HG02678 (cell line): Measurements from ENCODE around the gene DYNLT1.
A peak's percentile ranks its signal among the peaks of the same experiment; 100 is the strongest.
"Not testable (repeated sequence)": the region's sequence is repeated elsewhere in the genome, so short reads cannot be mapped to it uniquely, and the experiment has no call there.

Experiments used
- ATAC-seq: cut with Tn5 transposase; IDR thresholded peaks from one replicate; pipeline ENCODE4 v1.9.1; 2021; ENCODE audit warnings: mild to moderate bottlenecking, moderate library complexity; ENCODE audit not compliant: unreplicated experiment

DYNLT1 gene

DNA sequence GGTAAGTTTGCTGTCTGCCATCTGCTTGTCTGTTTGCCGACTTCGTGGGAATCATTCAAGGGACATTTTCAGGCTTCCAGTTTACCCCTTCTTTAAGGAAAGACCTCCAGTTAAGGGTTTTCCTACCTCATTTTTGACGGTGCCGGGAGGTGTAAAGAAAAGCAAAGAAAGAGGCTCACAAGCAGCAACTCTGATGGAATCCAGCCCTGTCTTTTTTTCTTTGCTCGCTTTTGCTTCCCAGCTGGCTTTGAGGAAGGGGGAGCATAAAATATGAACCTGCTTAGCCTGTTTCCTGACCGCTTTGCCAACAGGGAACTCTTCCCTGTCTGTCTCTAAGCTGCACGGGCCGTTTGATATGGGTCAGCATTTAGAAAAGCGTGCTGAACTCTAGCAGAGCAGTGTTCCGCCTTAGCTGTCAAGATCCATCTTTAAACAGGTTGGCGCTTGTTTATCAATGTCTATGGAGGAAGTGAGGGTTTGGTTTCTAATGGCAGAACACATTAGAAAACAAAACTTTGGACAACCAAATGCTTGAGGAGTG lies 19.2 kb upstream of the DYNLT1 start:
- ATAC-seq, result no peak

GRCh38 chr6:158662954-158663624 lies 18.5 kb upstream of the DYNLT1 start:
- no peak for ATAC-seq

- no peak for ATAC-seq
Measured at GRCh38 chr6:158662607-158662953, 18.0 kb upstream of the DYNLT1 start.

GRCh38 chr6:158661156-158661685 lies 16.7 kb upstream of the DYNLT1 start:
- no peak for ATAC-seq

DNA sequence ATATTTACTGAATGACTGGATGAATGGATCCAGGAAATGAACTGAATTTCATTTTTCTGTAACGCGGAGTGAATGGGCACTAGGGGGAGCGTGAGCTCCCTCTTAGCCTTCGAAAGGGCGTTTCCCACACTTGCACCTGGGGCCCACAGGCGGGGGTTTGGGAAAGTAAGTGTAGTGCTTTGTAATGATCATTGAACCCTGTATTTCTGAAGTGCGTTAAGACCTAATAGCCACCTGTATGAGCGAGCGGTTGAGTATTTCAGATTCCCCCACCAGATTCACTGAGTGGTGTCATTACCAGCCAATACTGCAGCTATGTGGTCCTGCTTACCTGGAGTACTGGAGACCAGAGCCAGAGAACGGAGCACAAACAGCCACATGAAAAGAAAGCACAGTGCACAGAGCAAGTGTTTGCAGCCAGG lies 15.8 kb upstream of the DYNLT1 start:
- ATAC-seq, result peak; percentile 72

DNA sequence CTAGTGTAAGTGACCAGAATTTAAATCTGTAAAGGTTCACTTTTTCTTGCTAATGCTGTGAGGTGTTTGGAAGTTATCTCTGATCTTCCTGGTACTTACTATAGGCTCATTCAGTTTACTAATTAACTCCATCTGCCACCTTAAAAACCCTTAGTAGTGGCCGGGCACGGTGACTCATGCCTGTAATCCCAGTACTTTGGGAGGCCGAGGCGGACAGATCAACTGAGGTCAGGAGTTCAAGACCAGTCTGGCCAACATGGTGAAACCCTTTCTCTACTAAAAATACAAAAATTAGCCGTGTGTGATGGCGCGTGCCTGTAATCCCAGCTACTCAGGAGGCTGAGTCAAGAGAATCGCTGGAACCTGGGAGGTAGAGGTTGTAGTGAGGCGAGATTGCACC lies 12.4 kb upstream of the DYNLT1 start:
- ATAC-seq, result not testable (repeated sequence)

GRCh38 chr6:158655569-158656450 lies 11.3 kb upstream of the DYNLT1 start:
- no peak for ATAC-seq

DNA sequence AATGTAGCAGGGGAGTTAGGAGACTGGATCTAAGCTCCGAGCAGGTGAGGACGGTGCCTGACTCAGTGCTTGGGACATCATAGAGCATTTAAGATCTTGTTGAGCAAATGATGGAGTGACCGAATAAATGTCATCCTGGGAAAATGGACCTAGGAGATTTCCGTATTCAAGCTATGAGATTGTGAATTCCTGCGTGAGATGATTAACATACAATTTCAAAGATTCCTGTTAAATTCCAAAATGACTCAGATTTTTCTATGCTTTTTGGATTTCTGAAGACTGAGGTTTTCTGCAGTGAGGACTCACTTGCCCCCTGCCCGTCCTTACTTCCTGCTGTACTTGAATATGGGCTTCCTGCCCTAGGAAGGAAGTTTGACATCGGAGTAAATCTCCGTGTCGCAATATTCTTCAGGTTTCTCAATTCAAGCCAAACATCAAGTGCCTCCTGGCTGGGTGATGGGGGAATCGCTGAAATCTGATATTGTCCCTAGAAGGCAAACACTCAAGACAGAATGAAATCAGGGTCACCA lies 10.5 kb upstream of the DYNLT1 start:
- ATAC-seq, result no peak

- no peak for ATAC-seq
Measured at GRCh38 chr6:158654498-158654897, 10.0 kb upstream of the DYNLT1 start.

- ATAC-seq, result peak; percentile 61
Measured at GRCh38 chr6:158653577-158654354, 9.2 kb upstream of the DYNLT1 start.

DNA sequence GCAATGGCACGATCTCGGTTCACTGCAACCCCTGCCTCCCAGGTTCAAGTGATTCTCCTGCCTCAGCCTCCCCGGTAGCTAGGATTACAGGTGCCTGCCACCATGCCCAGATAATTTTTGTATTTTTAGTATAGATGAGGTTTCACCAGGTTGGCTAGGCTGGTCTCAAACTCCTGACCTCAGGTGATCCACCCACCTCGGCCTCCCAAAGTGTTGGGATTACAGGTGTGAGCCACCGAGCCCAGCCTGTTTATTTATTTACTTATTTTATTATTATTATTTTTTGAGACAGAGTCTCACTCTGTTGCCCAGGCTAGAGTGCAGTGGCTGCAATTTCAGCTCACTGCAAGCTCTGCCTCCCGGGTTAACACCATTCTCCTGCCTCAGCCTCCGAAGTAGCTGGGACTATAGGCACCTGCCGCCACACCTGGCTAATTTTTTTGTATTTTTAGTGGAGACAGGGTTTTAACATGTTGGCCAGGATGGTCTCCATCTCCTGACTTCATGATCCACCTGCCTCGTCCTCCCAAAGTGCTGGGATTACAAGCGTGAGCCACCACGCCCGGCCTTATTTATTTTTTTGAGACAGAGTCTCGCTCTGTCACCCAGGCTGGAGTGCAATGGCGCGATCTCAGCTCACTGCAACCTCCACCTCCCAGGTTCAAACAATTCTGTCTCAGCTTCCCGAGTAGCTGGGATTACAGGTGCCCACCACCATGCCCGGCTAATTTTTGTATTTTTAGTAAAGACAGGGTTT lies 7.6 kb upstream of the DYNLT1 start:
- not testable (repeated sequence) for ATAC-seq

GRCh38 chr6:158649289-158650143 lies 5.0 kb upstream of the DYNLT1 start, which contains the start of gene SYTL3:
SYTL3 (plus strand) TSS chr6:158650054; CDS start chr6:158663269, 13,215 bp downstream.
- ATAC-seq, result peak; percentile 42

DNA sequence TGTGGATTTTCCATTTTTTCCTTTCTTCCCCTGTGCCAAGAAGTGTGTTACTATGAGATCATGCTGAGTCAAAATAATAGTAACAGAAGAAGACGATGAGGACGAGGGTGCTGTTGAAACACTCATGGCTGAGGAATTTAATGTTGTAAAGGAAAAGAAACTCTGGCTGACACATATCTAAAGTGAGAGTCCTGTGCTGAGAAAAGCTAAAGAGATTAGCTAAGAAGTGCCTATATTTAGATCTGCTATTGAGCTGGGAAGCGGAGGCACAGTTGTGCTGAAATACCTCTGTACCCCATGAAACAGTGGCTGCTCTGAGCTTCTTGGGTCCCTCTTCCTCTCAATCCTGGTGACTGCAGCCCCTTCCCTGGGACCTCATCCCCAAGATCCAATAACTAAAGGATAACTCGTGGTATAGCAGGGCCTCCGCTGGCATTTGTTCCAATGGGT lies 4.2 kb upstream of the DYNLT1 start:
- ATAC-seq, result peak; percentile 20

DNA sequence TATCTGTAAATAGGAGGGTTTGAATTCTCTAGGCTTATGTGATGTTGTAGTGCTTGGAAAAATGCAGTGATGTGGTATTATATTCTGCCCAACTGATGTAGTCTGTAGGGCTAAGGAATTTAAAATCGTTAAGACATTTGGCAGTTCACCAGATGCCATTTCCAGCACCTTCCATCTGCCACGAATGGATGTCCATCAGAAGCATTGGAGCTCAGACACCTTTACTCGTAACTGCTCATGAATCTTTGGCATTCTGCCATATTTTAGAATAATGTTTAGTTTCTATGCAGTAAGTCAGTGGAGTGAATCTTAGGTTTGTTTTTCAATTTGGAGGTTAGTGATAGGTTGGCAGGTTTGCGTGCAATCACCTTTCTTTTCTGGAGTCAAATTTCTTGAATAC lies 3.0 kb upstream of the DYNLT1 start:
- ATAC-seq, result no peak

DNA sequence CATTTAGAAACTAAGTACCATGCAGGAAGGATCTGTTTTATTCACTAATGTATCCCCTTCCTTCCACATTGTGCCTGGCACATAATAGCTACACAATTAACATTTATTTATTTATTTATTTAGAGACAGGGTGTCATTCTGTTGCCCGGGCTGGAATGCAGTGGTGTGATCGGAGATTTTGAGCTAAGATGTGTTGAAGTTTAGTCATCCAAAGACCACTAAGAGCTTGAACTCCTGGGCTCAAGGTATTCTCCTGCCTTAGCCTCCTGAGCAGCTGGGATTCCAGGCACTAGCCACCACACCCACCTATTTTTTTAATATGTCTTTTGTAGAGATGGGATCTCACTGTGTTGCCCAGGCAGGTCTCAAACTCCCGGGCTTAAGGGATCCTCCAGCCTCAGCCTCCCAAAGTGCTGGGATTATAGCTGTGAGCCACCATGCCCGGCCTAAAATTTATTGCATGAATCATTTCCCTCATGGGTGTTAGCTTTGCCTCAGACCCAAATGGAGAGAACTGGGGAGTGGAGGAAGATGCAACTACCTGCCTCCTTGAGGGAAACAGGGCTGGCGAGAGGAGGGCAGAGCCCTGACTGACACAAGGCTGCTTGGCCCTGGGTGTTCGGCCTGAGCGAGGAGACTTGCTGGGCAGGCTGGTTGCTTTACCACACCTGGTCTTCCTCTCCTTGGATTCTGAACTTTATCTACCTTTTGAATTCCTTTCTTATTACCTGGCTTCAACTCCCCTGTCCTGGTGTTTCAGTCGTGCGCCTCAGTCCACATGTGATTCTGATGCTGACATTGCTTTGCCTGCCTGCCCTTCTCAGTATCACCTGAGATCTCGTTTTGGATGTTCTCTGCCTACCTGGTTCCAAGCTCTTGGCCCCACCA lies 1.7 kb upstream of the DYNLT1 start:
- no peak for ATAC-seq

DNA sequence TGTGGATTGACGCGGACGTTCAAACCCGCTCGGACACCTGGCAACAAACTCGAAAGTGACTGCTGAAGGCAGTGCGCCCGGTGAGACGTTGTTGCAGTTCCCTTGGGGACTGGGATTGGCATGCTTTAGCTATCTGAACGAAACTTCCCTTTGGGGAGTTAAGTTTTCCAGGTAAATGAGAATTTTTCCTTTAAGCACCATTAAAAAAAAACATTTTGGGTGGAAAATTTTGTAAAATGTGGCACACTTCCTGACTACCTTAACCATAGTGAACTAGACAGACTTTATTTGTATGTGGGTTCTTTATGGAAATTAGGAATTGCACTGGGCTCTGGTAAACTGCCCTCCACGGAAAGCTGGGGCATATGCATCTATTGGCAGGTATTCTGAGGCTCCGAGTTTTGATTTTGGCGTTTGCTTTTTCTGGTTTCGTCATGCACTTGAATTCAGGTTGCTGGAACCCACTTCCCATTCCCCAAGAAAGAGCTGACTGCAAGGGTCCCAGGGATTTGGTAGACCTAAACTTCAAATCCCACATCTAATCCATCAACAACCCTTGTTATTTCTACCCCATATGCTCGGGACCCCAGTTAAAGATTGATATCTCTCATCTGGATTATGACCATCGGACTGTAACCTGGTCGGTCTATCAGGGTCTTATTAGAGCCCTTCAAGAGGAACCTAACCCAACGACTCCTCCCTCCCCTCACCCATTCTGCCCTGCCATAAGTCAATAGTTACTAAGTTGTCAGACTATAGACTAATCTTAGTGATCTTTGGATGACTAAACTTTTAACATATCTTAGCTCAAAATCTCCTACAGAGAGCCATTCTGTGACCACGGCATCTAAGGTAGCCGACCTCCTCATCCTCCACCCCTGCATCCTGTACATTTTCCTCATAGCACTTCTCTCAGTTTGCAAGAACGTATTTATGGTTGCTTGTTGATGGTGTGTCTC lies 800 bp upstream of the DYNLT1 start:
- no peak for ATAC-seq

DNA sequence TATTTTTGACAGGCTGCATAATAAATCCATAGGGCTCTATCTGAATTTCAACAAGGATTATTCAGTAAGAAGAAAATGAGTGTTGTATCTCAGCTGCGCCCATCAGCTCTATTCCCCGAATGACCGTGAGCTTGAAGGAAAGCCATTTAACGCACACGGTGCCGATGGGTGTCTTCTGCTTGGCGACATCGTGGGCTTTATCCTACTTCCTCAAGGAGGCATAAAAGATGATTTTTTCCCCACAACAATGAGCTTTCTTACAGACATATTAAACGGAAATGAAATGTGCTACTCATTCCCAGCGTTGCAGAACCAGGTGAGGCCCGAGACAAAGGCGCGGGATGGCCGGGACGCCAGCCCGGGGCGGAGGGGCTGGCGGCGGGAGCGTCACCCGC lies 710 bp downstream of the DYNLT1 start:
- no peak for ATAC-seq
